Bronchial epithelial cell (primary cell): ENCODE results near the gene RIMBP2. TPM values are rescaled to one million over a fixed set of nuclear protein-coding genes. Genes with fewer than 3 reads are reported as not detected.
A peak's percentile ranks its signal among the peaks of the same experiment; 100 is the strongest.

ENCODE experiments used
- DNase-seq: peaks from one replicate; pipeline ENCODE4 v3.0.0-alpha.2; 2010; ENCODE audit warnings: low read depth
- FAIRE-seq: peaks from 2 replicates; lab custom pipeline; 2011; peaks lifted over from hg19 to GRCh38; lab: Jason Lieb, UNC
- H3K27me3 ChIP-seq: 2 replicates; pipeline ENCODE4 v1.5.1; 2011; ENCODE audit warnings: low read length; ENCODE audit not compliant: control insufficient read depth, insufficient read depth
- H3K36me3 ChIP-seq: 2 replicates; pipeline ENCODE4 v1.5.1; 2011; ENCODE audit warnings: low read length; ENCODE audit not compliant: control insufficient read depth, insufficient read depth
- H3K4me3 ChIP-seq: 2 replicates; pipeline ENCODE4 v1.5.1; 2011; ENCODE audit warnings: mild to moderate bottlenecking, low read depth, low read length, control low read depth
- CTCF ChIP-seq: IDR thresholded peaks from 2 replicates; pipeline ENCODE4 v1.5.1; 2011; ENCODE audit warnings: mild to moderate bottlenecking, moderate library complexity, low read length, control low read depth, inconsistent platforms; ENCODE audit not compliant: insufficient read depth, severe bottlenecking
- total RNA-seq: library from RNA; depleted of rRNA; stranded (reverse); fragments of >200 nt; gene quantifications from 2 replicates; pipeline ENCODE4 v1.2.1, GENCODE V29; 2014

RIMBP2 gene
- total RNA-seq, 1 donor from 2014 or later, result not detected

DNA sequence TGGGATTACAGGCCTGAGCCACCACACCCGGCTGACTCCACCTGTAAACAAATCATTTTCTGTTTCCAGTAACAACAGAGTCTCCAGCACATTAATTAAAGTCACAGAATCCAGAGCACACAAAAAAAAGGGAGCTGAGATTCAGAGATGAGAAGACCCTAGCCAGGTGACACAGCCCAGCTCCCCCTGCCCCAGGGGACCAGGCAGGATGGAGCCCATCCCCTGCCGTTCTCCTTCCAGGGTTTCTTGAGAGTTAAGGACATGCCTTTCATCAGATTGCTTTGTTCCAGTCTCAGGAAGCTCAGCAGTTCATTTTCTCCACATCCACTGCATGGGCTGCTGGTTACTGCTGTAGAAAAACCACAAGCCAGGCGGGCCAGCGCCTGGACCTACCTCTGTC, 81.2 kb downstream of the RIMBP2 start:
- no peaks in the 10 kb centered on the region for H3K27me3 ChIP-seq
- TF ChIP-seq CTCF, result no peak
- DNase-seq, result no peak
- H3K36me3 ChIP-seq, result no peaks in the 10 kb centered on the region
- no peak for FAIRE-seq
- H3K4me3 ChIP-seq, result no peak overlapping the region

DNA sequence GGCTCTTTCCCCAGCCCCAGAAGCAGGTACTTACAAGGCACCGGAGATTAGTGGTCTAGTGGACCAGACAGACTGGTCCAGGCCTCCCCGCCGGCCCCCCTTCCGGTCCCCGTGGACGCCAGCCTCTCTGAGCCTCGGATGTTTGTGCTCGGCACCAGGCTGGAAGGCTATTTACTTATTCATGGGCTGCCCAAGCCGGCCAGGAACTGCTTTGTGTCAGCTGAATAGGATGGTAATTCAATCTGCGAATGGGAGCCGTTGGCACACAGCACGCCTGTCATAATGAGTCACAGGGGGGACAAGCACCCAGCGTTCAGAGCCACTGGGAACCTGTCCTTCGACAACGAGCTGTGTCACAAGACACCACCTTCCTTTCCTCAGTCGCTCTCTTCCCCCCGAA, 82.3 kb downstream of the RIMBP2 start:
- Histone ChIP-seq H3K4me3 (no peak overlapping the region), H3K36me3 (no peaks in the 10 kb centered on the region), H3K27me3 (no peaks in the 10 kb centered on the region)
- DNase-seq (peak; percentile 22), FAIRE-seq (no peak)
- no peak for TF ChIP-seq CTCF

- no peak for FAIRE-seq
- no peak overlapping the region for H3K4me3 ChIP-seq
- no peak for DNase-seq
- no peaks in the 10 kb centered on the region for H3K36me3 ChIP-seq
- no peaks in the 10 kb centered on the region for H3K27me3 ChIP-seq
- TF ChIP-seq CTCF, result no peak
Observed at GRCh38 chr12:130632642-130633041, 83.5 kb downstream of the RIMBP2 start.

GRCh38 chr12:130628304-130628703, 87.8 kb downstream of the RIMBP2 start:
- no peak for FAIRE-seq
- no peak overlapping the region for H3K4me3 ChIP-seq
- H3K36me3 ChIP-seq, result no peaks in the 10 kb centered on the region
- no peak for DNase-seq
- TF ChIP-seq CTCF, result no peak
- no peaks in the 10 kb centered on the region for H3K27me3 ChIP-seq

DNA sequence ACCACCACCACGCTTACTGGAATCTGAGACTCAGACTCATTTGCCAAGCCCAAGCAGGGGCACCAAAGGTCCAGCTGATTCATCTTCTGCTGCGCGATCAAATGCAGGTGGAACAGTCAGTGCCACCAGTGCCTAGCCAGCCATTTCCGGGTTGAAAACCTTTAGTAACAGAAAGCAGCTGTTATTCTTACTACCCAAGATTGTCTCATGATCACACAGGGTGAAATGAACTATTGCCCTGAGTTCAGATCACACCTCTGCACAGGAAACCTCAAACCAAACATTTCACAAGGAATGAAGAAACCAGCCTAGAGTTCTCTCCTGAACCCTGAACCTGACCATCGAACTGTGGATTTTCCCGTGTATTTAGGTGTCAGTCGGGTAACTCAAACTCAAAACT, 88.9 kb downstream of the RIMBP2 start:
- no peak for TF ChIP-seq CTCF
- DNase-seq (no peak), FAIRE-seq (no peak)
- no peaks in the 10 kb centered on the region for H3K36me3 ChIP-seq
- H3K4me3 ChIP-seq, result no peak overlapping the region
- no peaks in the 10 kb centered on the region for H3K27me3 ChIP-seq

DNA sequence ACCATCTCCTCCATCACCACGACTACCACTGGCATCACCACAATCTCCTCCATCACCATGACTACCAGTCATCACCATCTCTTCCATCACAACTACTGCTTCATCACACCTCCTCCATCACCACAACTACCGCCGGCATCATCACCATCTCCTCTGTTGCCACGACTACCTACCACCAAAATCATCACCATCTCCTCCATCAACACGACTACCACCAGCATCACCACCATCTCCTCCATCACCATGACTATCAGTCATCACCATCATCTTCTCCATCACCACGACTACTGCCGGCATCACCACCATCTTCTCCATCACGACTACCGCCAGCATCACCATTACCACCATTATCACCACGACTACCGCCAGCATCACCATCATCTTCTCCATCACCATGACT, 89.5 kb downstream of the RIMBP2 start:
- no peak overlapping the region for H3K4me3 ChIP-seq
- H3K27me3 ChIP-seq, result no peaks in the 10 kb centered on the region
- no peaks in the 10 kb centered on the region for H3K36me3 ChIP-seq
- FAIRE-seq, result no peak
- no peak for TF ChIP-seq CTCF
- no peak for DNase-seq
